GM23338 (cell line): ENCODE data around the gene FMN1. TPM values are rescaled to one million over a fixed set of nuclear protein-coding genes. Genes with fewer than 3 reads are reported as not detected.

Experiments used
- ATAC-seq: fragments of 200-7000 bp; cut with Tn5 transposase; 3 replicates; pipeline ENCODE4 v1.9.1; 2020
- DNase-seq: peaks from one replicate; pipeline ENCODE4 v3.0.0-alpha.2; 2015; ENCODE audit warnings: low spot score
- H2AFZ ChIP-seq: fragments of 200-600 bp; sonication (generic); 2 replicates; pipeline ENCODE4 v1.8.0; 2016; ENCODE audit warnings: antibody characterized with exemption, mild to moderate bottlenecking, moderate library complexity
- H3F3A ChIP-seq: fragments of 200-600 bp; sonication (generic); replicated peaks from 2 replicates; pipeline ENCODE4 v1.8.0; 2017; ENCODE audit warnings: antibody characterized with exemption, mixed run types, low read depth
- H3K27ac ChIP-seq: fragments of 200-600 bp; sonication (generic); 2 replicates; pipeline ENCODE4 v1.6.1; 2016; ENCODE audit warnings: low read depth
- H3K27me3 ChIP-seq: fragments of 200-600 bp; sonication (generic); 2 replicates; pipeline ENCODE4 v1.8.0; 2016; ENCODE audit warnings: mild to moderate bottlenecking, mixed run types, moderate library complexity; ENCODE audit not compliant: insufficient read depth
- H3K36me3 ChIP-seq: fragments of 200-600 bp; sonication (generic); 2 replicates; pipeline ENCODE4 v1.8.0; 2016; ENCODE audit warnings: mild to moderate bottlenecking; ENCODE audit not compliant: insufficient read depth
- H3K4me1 ChIP-seq: fragments of 200-600 bp; sonication (generic); 2 replicates; pipeline ENCODE4 v1.8.0; 2016; ENCODE audit warnings: mild to moderate bottlenecking, moderate library complexity; ENCODE audit not compliant: insufficient read depth
- H3K4me2 ChIP-seq: fragments of 200-600 bp; sonication (generic); 2 replicates; pipeline ENCODE4 v1.7.1; 2017; ENCODE audit warnings: mixed run types
- H3K4me3 ChIP-seq: fragments of 200-600 bp; sonication (generic); 2 replicates; pipeline ENCODE4 v1.6.1; 2016; ENCODE audit warnings: mixed run types
- H3K79me2 ChIP-seq: fragments of 200-600 bp; sonication (generic); replicated peaks from 2 replicates; pipeline ENCODE4 v1.8.0; 2017; ENCODE audit warnings: mild to moderate bottlenecking; ENCODE audit not compliant: insufficient read depth
- H3K9me2 ChIP-seq: fragments of 200-600 bp; sonication (generic); 2 replicates; pipeline ENCODE4 v1.8.0; 2017; ENCODE audit not compliant: insufficient read depth
- H4K20me1 ChIP-seq: fragments of 200-600 bp; sonication (generic); replicated peaks from 2 replicates; pipeline ENCODE4 v1.8.0; 2017; ENCODE audit warnings: mild to moderate bottlenecking; ENCODE audit not compliant: insufficient read depth
- H3K27ac Mint-ChIP-seq: 2 replicates; pipeline ENCODE4 v1.8.0; 2020; ENCODE audit warnings: inconsistent platforms, mild to moderate bottlenecking, moderate library complexity, mixed read lengths
- H3K27me3 Mint-ChIP-seq: 3 replicates; pipeline ENCODE4 v1.8.0; 2022; ENCODE audit warnings: low read depth, mild to moderate bottlenecking, moderate library complexity, mixed read lengths, inconsistent platforms; ENCODE audit not compliant: insufficient read depth, poor library complexity
- H3K36me3 Mint-ChIP-seq: 3 replicates; pipeline ENCODE4 v1.8.0; 2021; ENCODE audit warnings: low read depth, mild to moderate bottlenecking, inconsistent platforms, moderate library complexity, mixed read lengths
- H3K4me1 Mint-ChIP-seq: 3 replicates; pipeline ENCODE4 v1.8.0; 2020; ENCODE audit warnings: mild to moderate bottlenecking, inconsistent platforms, mixed read lengths
- H3K4me3 Mint-ChIP-seq: 3 replicates; pipeline ENCODE4 v1.8.0; 2021; ENCODE audit warnings: moderate library complexity, mild to moderate bottlenecking, inconsistent platforms, mixed read lengths
- H3K9me3 Mint-ChIP-seq: 3 replicates; pipeline ENCODE4 v1.8.0; 2020; ENCODE audit warnings: moderate library complexity, mild to moderate bottlenecking, inconsistent platforms, mixed read lengths
- CTCF ChIP-seq, 2 experiments: fragments of 200-600 bp in 1 of 2; sonication (generic) in 1 of 2; conservative IDR thresholded peaks; 2 replicates each; pipeline versions ENCODE4 v1.5.1 to v1.6.1; 2016 to 2017; ENCODE audit warnings: antibody characterized with exemption in 2 of 2, low read depth in 2 of 2, mild to moderate bottlenecking in 2 of 2, moderate library complexity in 1 of 2
- POLR2AphosphoS5 ChIP-seq: IDR thresholded peaks from 2 replicates; pipeline ENCODE4 v1.6.1; 2016; ENCODE audit warnings: antibody characterized with exemption, low read depth
- ZNF331 ChIP-seq: fragments of 250-450 bp; sonication (Bioruptor Pico); IDR thresholded peaks from 2 replicates; pipeline ENCODE4 v1.5.0; 2020; ENCODE audit warnings: low read depth, mild to moderate bottlenecking, moderate library complexity
- polyA plus RNA-seq: library from polyadenylated mRNA; unstranded; fragments of >200 nt; fragmentation: Nextera tagmentation; extraction: Ambion mirVana; gene quantifications from 2 replicates; pipeline ENCODE4 v1.2.1, GENCODE V29; 2016
- total RNA-seq: library from RNA; depleted of rRNA; stranded (reverse); fragments of >200 nt; shearing (Covaris generic); gene quantifications from 2 replicates; pipeline ENCODE4 v1.2.3, GENCODE V29; 2014
- TF ChIP-seq, protein P1 (sequence below): IDR thresholded peaks from one replicate; pipeline ENCODE4 v1.6.1; 2018; ENCODE audit warnings: antibody characterized with exemption; ENCODE audit not compliant: unreplicated experiment

FMN1 gene
- total and polyA plus RNA-seq, 2 experiments from 2014 or later: 1.2 to 1.6 TPM

- Histone ChIP-seq H3K4me2 (no peak overlapping the region), H3K4me1 (no peaks in the 10 kb centered on the region), H3K9me2 (peaks cover 8% of the 10 kb centered on the region), H3K4me3 (no peak overlapping the region), H2AFZ (no peak overlapping the region), H3K36me3 (no peaks in the 10 kb centered on the region), H3K27ac (no peak overlapping the region), H3F3A (no peaks in the 10 kb centered on the region), H3K27me3 (no peaks in the 10 kb centered on the region), H4K20me1 (no peaks in the 10 kb centered on the region), H3K79me2 (no peaks in the 10 kb centered on the region)
- H3K36me3 Mint-ChIP-seq: no peaks in the 10 kb centered on the region
- no peak for ATAC-seq
- no peak overlapping the region for H3K27ac Mint-ChIP-seq
- H3K4me3 Mint-ChIP-seq: no peak overlapping the region
- no peak for DNase-seq
- no peaks in the 10 kb centered on the region for H3K9me3 Mint-ChIP-seq
- TF ChIP-seq POLR2AphosphoS5: no peak
- TF ChIP-seq, protein P1, sequence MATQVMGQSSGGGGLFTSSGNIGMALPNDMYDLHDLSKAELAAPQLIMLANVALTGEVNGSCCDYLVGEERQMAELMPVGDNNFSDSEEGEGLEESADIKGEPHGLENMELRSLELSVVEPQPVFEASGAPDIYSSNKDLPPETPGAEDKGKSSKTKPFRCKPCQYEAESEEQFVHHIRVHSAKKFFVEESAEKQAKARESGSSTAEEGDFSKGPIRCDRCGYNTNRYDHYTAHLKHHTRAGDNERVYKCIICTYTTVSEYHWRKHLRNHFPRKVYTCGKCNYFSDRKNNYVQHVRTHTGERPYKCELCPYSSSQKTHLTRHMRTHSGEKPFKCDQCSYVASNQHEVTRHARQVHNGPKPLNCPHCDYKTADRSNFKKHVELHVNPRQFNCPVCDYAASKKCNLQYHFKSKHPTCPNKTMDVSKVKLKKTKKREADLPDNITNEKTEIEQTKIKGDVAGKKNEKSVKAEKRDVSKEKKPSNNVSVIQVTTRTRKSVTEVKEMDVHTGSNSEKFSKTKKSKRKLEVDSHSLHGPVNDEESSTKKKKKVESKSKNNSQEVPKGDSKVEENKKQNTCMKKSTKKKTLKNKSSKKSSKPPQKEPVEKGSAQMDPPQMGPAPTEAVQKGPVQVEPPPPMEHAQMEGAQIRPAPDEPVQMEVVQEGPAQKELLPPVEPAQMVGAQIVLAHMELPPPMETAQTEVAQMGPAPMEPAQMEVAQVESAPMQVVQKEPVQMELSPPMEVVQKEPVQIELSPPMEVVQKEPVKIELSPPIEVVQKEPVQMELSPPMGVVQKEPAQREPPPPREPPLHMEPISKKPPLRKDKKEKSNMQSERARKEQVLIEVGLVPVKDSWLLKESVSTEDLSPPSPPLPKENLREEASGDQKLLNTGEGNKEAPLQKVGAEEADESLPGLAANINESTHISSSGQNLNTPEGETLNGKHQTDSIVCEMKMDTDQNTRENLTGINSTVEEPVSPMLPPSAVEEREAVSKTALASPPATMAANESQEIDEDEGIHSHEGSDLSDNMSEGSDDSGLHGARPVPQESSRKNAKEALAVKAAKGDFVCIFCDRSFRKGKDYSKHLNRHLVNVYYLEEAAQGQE: no peak
- no peak for TF ChIP-seq ZNF331 (CRISPR knock-in tag)
- peaks cover 6% of the 10 kb centered on the region for H3K4me1 Mint-ChIP-seq
- peaks cover 4% of the 10 kb centered on the region for H3K27me3 Mint-ChIP-seq
Measured at GRCh38 chr15:32831485-32831884, 363.0 kb downstream of the FMN1 start.

DNA sequence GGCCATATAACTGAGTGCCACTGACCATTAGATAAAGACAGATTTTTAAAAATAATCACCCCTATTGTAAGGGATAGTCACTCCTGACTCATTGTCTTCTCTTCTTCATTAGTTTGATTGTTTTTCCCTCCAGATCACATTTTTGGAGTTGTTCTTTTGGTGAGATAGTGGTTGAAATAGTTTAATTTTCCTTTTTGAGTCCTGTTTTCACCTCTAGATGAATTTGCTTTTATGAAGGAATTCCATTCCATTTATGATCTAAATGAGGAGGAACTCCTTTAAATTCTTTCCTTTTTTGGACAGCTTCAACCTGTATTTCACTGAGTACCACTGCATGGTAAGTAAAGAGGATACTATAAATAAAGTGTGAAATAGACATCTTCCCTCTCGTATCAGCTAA lies 364.3 kb downstream of the FMN1 start:
- H3K4me2 ChIP-seq: no peak overlapping the region
- H3K4me3 ChIP-seq: no peak overlapping the region
- Mint-ChIP-seq H3K4me3 (no peak overlapping the region), H3K4me1 (peaks cover 6% of the 10 kb centered on the region), H3K27ac (no peak overlapping the region), H3K27me3 (peaks cover 4% of the 10 kb centered on the region), H3K36me3 (no peaks in the 10 kb centered on the region), H3K9me3 (no peaks in the 10 kb centered on the region)
- no peaks in the 10 kb centered on the region for H3K27me3 ChIP-seq
- H3F3A ChIP-seq: no peaks in the 10 kb centered on the region
- no peak for TF ChIP-seq POLR2AphosphoS5
- TF ChIP-seq, protein P1: no peak
- TF ChIP-seq CTCF (conservative IDR thresholded peaks at IDR 0.05; ENCODE audit: low read depth in 2 of 2): no peak
- no peaks in the 10 kb centered on the region for H3K4me1 ChIP-seq
- DNase-seq (no peak), ATAC-seq (no peak)
- no peaks in the 10 kb centered on the region for H3K79me2 ChIP-seq
- no peak overlapping the region for H2AFZ ChIP-seq
- no peak overlapping the region for H3K27ac ChIP-seq
- no peaks in the 10 kb centered on the region for H4K20me1 ChIP-seq
- no peaks in the 10 kb centered on the region for H3K36me3 ChIP-seq
- H3K9me2 ChIP-seq: peaks cover 8% of the 10 kb centered on the region
